Activated CD4-positive, alpha-beta T cell treated with anti-CD3 and anti-CD28 coated beads, Interleukin-2, amount 50 U/mL, for 1 hour (primary cell): ENCODE measurements around the gene DUOXA1.
"Not testable (repeated sequence)": the region's sequence is repeated elsewhere in the genome, so short reads cannot be mapped to it uniquely, and the experiment has no call there.

Experiments
- DNase-seq: peaks from one replicate; pipeline ENCODE4 v3.0.0-alpha.2; 2020

DUOXA1 gene

GRCh38 chr15:45087513-45087912, 42.2 kb downstream of the DUOXA1 start:
- no peak for DNase-seq

- no peak for DNase-seq
Measured at GRCh38 chr15:45084163-45084562, 45.5 kb downstream of the DUOXA1 start.

GRCh38 chr15:45083223-45083622, 46.5 kb downstream of the DUOXA1 start:
- no peak for DNase-seq

GRCh38 chr15:45082412-45082811, 47.3 kb downstream of the DUOXA1 start:
- not testable (repeated sequence) for DNase-seq

GRCh38 chr15:45080593-45080992, 49.1 kb downstream of the DUOXA1 start:
- DNase-seq, result not testable (repeated sequence)

- DNase-seq, result not testable (repeated sequence)
Measured at GRCh38 chr15:45079628-45080246, 49.9 kb downstream of the DUOXA1 start.

GRCh38 chr15:45079201-45079600, 50.5 kb downstream of the DUOXA1 start:
- not testable (repeated sequence) for DNase-seq

GRCh38 chr15:45077391-45077790, 52.3 kb downstream of the DUOXA1 start:
- not testable (repeated sequence) for DNase-seq

- DNase-seq, result not testable (repeated sequence)
Measured at GRCh38 chr15:45075440-45076320, 54.0 kb downstream of the DUOXA1 start.

GRCh38 chr15:45073602-45074001, 56.1 kb downstream of the DUOXA1 start:
- not testable (repeated sequence) for DNase-seq

GRCh38 chr15:45069942-45070360, 59.7 kb downstream of the DUOXA1 start:
- not testable (repeated sequence) for DNase-seq
